C4-2B (cell line): ENCODE results near the gene CAPN12.

Experiments used
- ZFX ChIP-seq: fragments of 450-650 bp; IDR thresholded peaks from 2 replicates; pipeline ENCODE4 v1.6.1; 2017
- TF ChIP-seq, protein P1 (sequence below): fragments of 450-650 bp; conservative IDR thresholded peaks from 2 replicates; pipeline ENCODE4 v1.5.1; 2017; ENCODE audit warnings: mild to moderate bottlenecking

DNA sequence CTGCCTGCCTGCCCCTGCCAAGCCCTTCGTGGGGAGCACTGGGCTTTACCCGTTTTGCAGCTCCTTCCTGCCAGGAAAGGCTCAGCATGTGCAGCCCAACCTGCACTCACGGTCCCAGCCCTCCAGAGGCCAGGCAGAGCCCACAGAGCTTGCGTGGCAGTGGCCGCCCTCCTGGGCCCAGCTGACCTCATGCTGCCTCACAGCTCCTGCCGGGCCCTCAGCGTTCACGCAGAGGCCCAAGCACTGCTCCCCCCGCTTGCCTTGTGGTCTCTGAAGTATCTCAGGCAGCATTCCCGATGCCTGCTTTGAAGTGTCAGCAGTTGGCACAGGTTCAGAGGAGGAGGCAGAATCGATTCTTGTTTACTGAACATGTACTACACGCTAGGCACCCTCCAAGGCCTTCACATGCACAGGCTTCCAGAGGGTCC is 32.5 kb downstream of the CAPN12 start:
- TF ChIP-seq, protein P1, sequence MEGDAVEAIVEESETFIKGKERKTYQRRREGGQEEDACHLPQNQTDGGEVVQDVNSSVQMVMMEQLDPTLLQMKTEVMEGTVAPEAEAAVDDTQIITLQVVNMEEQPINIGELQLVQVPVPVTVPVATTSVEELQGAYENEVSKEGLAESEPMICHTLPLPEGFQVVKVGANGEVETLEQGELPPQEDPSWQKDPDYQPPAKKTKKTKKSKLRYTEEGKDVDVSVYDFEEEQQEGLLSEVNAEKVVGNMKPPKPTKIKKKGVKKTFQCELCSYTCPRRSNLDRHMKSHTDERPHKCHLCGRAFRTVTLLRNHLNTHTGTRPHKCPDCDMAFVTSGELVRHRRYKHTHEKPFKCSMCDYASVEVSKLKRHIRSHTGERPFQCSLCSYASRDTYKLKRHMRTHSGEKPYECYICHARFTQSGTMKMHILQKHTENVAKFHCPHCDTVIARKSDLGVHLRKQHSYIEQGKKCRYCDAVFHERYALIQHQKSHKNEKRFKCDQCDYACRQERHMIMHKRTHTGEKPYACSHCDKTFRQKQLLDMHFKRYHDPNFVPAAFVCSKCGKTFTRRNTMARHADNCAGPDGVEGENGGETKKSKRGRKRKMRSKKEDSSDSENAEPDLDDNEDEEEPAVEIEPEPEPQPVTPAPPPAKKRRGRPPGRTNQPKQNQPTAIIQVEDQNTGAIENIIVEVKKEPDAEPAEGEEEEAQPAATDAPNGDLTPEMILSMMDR = no peak
- TF ChIP-seq ZFX = no peak
